GM21723 (cell line): ENCODE results near the gene PLD1.
"Not testable (repeated sequence)": the region's sequence is repeated elsewhere in the genome, so short reads cannot be mapped to it uniquely, and the experiment has no call there.

Experiments used
- ATAC-seq: cut with Tn5 transposase; IDR thresholded peaks from one replicate; pipeline ENCODE4 v1.9.1; 2021; ENCODE audit warnings: mild to moderate bottlenecking, moderate library complexity; ENCODE audit not compliant: unreplicated experiment

PLD1 gene

GRCh38 chr3:171809861-171810628 is at the start of gene PLD1:
PLD1 (minus strand) TSS chr3:171810483; CDS start chr3:171738051, 72,432 bp downstream.
- ATAC-seq = peak; percentile 63

- not testable (repeated sequence) for ATAC-seq
These were observed 48.5 kb upstream of the PLD1 start for GRCh38 chr3:171858770-171859169.

- no peak for ATAC-seq
These were observed 44.5 kb upstream of the PLD1 start for GRCh38 chr3:171854649-171855305.

GRCh38 chr3:171851660-171852058 is 41.4 kb upstream of the PLD1 start:
- no peak for ATAC-seq

- ATAC-seq = no peak
These were observed 40.8 kb upstream of the PLD1 start for GRCh38 chr3:171850960-171851659.

- ATAC-seq = no peak
These were observed 40.2 kb upstream of the PLD1 start for GRCh38 chr3:171850320-171850959.

GRCh38 chr3:171849617-171850319 is 39.5 kb upstream of the PLD1 start:
- ATAC-seq = no peak

- ATAC-seq = no peak
These were observed 37.4 kb upstream of the PLD1 start for GRCh38 chr3:171847595-171848259.

- ATAC-seq = no peak
These were observed 36.9 kb upstream of the PLD1 start for GRCh38 chr3:171847133-171847532.

- ATAC-seq = peak; percentile 100
These were observed 36.3 kb upstream of the PLD1 start for GRCh38 chr3:171846597-171846996.

GRCh38 chr3:171845481-171846284 is 35.4 kb upstream of the PLD1 start:
- ATAC-seq = no peak

GRCh38 chr3:171844873-171845272 is 34.6 kb upstream of the PLD1 start:
- ATAC-seq = no peak

- no peak for ATAC-seq
These were observed 32.7 kb upstream of the PLD1 start, which contains the start of gene TMEM212 for GRCh38 chr3:171842864-171843518. TMEM212 (plus strand) TSS chr3:171843349; CDS start chr3:171843384, 35 bp downstream.

GRCh38 chr3:171841620-171842000 is 31.3 kb upstream of the PLD1 start:
- no peak for ATAC-seq

- ATAC-seq = no peak
These were observed 30.7 kb upstream of the PLD1 start for GRCh38 chr3:171840811-171841619.

- ATAC-seq = no peak
These were observed 30.1 kb upstream of the PLD1 start for GRCh38 chr3:171840445-171840810.

GRCh38 chr3:171839270-171839669 is 29.0 kb upstream of the PLD1 start:
- no peak for ATAC-seq

- no peak for ATAC-seq
These were observed 28.0 kb upstream of the PLD1 start for GRCh38 chr3:171838218-171838720.
